Epithelial cell of proximal tubule (primary cell): ENCODE data around the gene SPATS2L. TPM values are rescaled to one million over a fixed set of nuclear protein-coding genes. Genes with fewer than 3 reads are reported as not detected.

ENCODE experiments used
- DNase-seq: peaks from one replicate; pipeline ENCODE4 v3.0.0-alpha.2; 2011; ENCODE audit warnings: low read depth
- H3K4me3 ChIP-seq: 2 replicates; pipeline ENCODE4 v1.5.1; 2011; ENCODE audit warnings: low read depth, mild to moderate bottlenecking, low read length
- CTCF ChIP-seq: conservative IDR thresholded peaks from 2 replicates; pipeline ENCODE4 v1.5.1; 2012; ENCODE audit warnings: low read depth, mild to moderate bottlenecking, low read length
- total RNA-seq: library from RNA; depleted of rRNA; stranded (reverse); fragments of >200 nt; gene quantifications from 2 replicates; pipeline ENCODE4 v1.2.3, GENCODE V29; 2015

The SPATS2L gene
- total RNA-seq, 1 donor from 2014 or later = 93.9 TPM

- no peak for DNase-seq
- no peak for TF ChIP-seq CTCF
- no peak overlapping the region for H3K4me3 ChIP-seq
Observed at GRCh38 chr2:200318940-200319435, 12.5 kb downstream of the SPATS2L start.

GRCh38 chr2:200319548-200320337, 13.2 kb downstream of the SPATS2L start:
- no peak for TF ChIP-seq CTCF
- no peak overlapping the region for H3K4me3 ChIP-seq
- no peak for DNase-seq

GRCh38 chr2:200320344-200320743, 13.9 kb downstream of the SPATS2L start:
- no peak overlapping the region for H3K4me3 ChIP-seq
- no peak for DNase-seq
- no peak for TF ChIP-seq CTCF

- no peak for TF ChIP-seq CTCF
- H3K4me3 ChIP-seq = no peak overlapping the region
- DNase-seq = no peak
Observed at GRCh38 chr2:200320991-200321390, 14.5 kb downstream of the SPATS2L start.

GRCh38 chr2:200321780-200322534, 15.5 kb downstream of the SPATS2L start:
- no peak for DNase-seq

GRCh38 chr2:200322607-200323006, 16.1 kb downstream of the SPATS2L start:
- no peak for DNase-seq
- H3K4me3 ChIP-seq = no peak overlapping the region
- TF ChIP-seq CTCF = no peak

More at GRCh38 chr2:200321780-200322534, 15.5 kb downstream of the SPATS2L start:
- TF ChIP-seq CTCF = no peak
- no peak overlapping the region for H3K4me3 ChIP-seq
